GM21390 (cell line): ENCODE data around the gene GPR141.
"Not testable (repeated sequence)": the region's sequence is repeated elsewhere in the genome, so short reads cannot be mapped to it uniquely, and the experiment has no call there.

Experiments used
- ATAC-seq: cut with Tn5 transposase; IDR thresholded peaks from one replicate; pipeline ENCODE4 v1.9.1; 2021; ENCODE audit not compliant: unreplicated experiment

GPR141 gene

GRCh38 chr7:37684927-37685326, 1.4 kb downstream of the GPR141 start:
- no peak for ATAC-seq

- no peak for ATAC-seq
Observed at GRCh38 chr7:37686556-37687345, 3.2 kb downstream of the GPR141 start.

- no peak for ATAC-seq
Observed at GRCh38 chr7:37690206-37690605, 6.6 kb downstream of the GPR141 start.

- ATAC-seq, result no peak
Observed at GRCh38 chr7:37694208-37695094, 10.9 kb downstream of the GPR141 start.

GRCh38 chr7:37698276-37698675, 14.7 kb downstream of the GPR141 start:
- ATAC-seq, result no peak

- ATAC-seq, result no peak
Observed at GRCh38 chr7:37698782-37699181, 15.2 kb downstream of the GPR141 start.

GRCh38 chr7:37701769-37702168, 18.2 kb downstream of the GPR141 start:
- no peak for ATAC-seq

- no peak for ATAC-seq
Observed at GRCh38 chr7:37703361-37703760, 19.8 kb downstream of the GPR141 start.

- not testable (repeated sequence) for ATAC-seq
Observed at GRCh38 chr7:37704328-37704833, 20.8 kb downstream of the GPR141 start.

GRCh38 chr7:37705976-37706375, 22.4 kb downstream of the GPR141 start:
- ATAC-seq, result no peak

- ATAC-seq, result no peak
Observed at GRCh38 chr7:37706804-37707203, 23.2 kb downstream of the GPR141 start.

- ATAC-seq, result no peak
Observed at GRCh38 chr7:37707754-37708485, 24.4 kb downstream of the GPR141 start.

GRCh38 chr7:37709631-37710509, 26.3 kb downstream of the GPR141 start:
- ATAC-seq, result peak; percentile 98

- no peak for ATAC-seq
Observed at GRCh38 chr7:37713613-37714012, 30.0 kb downstream of the GPR141 start.

- ATAC-seq, result no peak
Observed at GRCh38 chr7:37714606-37715005, 31.0 kb downstream of the GPR141 start.

- ATAC-seq, result peak; percentile 51
Observed at GRCh38 chr7:37718585-37718984, 35.0 kb downstream of the GPR141 start.

- ATAC-seq, result peak; percentile 93
Observed at GRCh38 chr7:37719077-37719476, 35.5 kb downstream of the GPR141 start.

- ATAC-seq, result no peak
Observed at GRCh38 chr7:37724732-37725131, 41.2 kb downstream of the GPR141 start.

GRCh38 chr7:37726016-37726415, 42.5 kb downstream of the GPR141 start:
- no peak for ATAC-seq

GRCh38 chr7:37728747-37729146, 45.2 kb downstream of the GPR141 start:
- ATAC-seq, result peak; percentile 65
